ENCODE results near the gene PLA2G3. TPM values are rescaled to one million over a fixed set of nuclear protein-coding genes. Genes with fewer than 3 reads are reported as not detected.

The PLA2G3 gene
- total and polyA plus RNA-seq, 2 experiments from 2014 or later, result 18.0 to 34.5 TPM

GRCh38 chr22:31148488-31148887, 8.2 kb upstream of the PLA2G3 start:
- Histone ChIP-seq H3K27me3 (ENCODE audit: insufficient read depth) (no peaks in the 10 kb centered on the region), H4K20me1 (replicated peaks; ENCODE audit: insufficient read depth) (no peaks in the 10 kb centered on the region), H3F3A (replicated peaks; ENCODE audit: low read depth) (no peaks in the 10 kb centered on the region), H3K36me3 (ENCODE audit: insufficient read depth) (no peaks in the 10 kb centered on the region), H3K4me3 (no peak overlapping the region), H3K4me1 (ENCODE audit: insufficient read depth) (no peaks in the 10 kb centered on the region), H3K9me2 (ENCODE audit: insufficient read depth) (no peaks in the 10 kb centered on the region), H3K27ac (ENCODE audit: low read depth) (no peak overlapping the region), H3K4me2 (no peak overlapping the region), H2AFZ (peak overlapping the region; percentile 53), H3K79me2 (replicated peaks; ENCODE audit: insufficient read depth) (no peaks in the 10 kb centered on the region)
- H3K9me3 Mint-ChIP-seq, result peaks cover 33% of the 10 kb centered on the region
- no peaks in the 10 kb centered on the region for H3K4me1 Mint-ChIP-seq
- H3K27me3 Mint-ChIP-seq (ENCODE audit: insufficient read depth, low read depth, poor library complexity), result peaks cover 13% of the 10 kb centered on the region
- H3K4me3 Mint-ChIP-seq, result no peak overlapping the region
- ATAC-seq, result no peak; the same call in 2 of the 3 replicates
- no peak overlapping the region for H3K27ac Mint-ChIP-seq
- DNase-seq (ENCODE audit: low spot score), result no peak
- H3K36me3 Mint-ChIP-seq (ENCODE audit: low read depth), result peaks cover 4% of the 10 kb centered on the region; the same call in 1 of the 3 replicates
- TF ChIP-seq ZNF331 (CRISPR knock-in tag; IDR thresholded peaks at IDR 0.05; ENCODE audit: low read depth) (no peak), ZNF462 (CRISPR knock-in tag; IDR thresholded peaks at IDR 0.05) (no peak), ZNF114 (CRISPR knock-in tag; IDR thresholded peaks at IDR 0.05) (no peak)

GRCh38 chr22:31144223-31144622, 3.9 kb upstream of the PLA2G3 start:
- Histone ChIP-seq H3F3A (replicated peaks; ENCODE audit: low read depth) (no peaks in the 10 kb centered on the region), H3K4me3 (no peak overlapping the region), H4K20me1 (replicated peaks; ENCODE audit: insufficient read depth) (no peaks in the 10 kb centered on the region), H3K4me1 (ENCODE audit: insufficient read depth) (peaks cover 12% of the 10 kb centered on the region; the same call in 1 of the 2 replicates), H3K36me3 (ENCODE audit: insufficient read depth) (no peaks in the 10 kb centered on the region), H3K27ac (ENCODE audit: low read depth) (no peak overlapping the region), H2AFZ (no peak overlapping the region), H3K9me2 (ENCODE audit: insufficient read depth) (no peaks in the 10 kb centered on the region), H3K27me3 (ENCODE audit: insufficient read depth) (no peaks in the 10 kb centered on the region), H3K79me2 (replicated peaks; ENCODE audit: insufficient read depth) (peaks cover 8% of the 10 kb centered on the region), H3K4me2 (no peak overlapping the region)
- ATAC-seq (no peak), DNase-seq (ENCODE audit: low spot score) (no peak)
- Mint-ChIP-seq H3K27me3 (ENCODE audit: insufficient read depth, low read depth, poor library complexity) (peaks cover 11% of the 10 kb centered on the region), H3K9me3 (peaks cover 33% of the 10 kb centered on the region), H3K4me3 (no peak overlapping the region), H3K36me3 (ENCODE audit: low read depth) (peaks cover 4% of the 10 kb centered on the region; the same call in 1 of the 3 replicates), H3K27ac (no peak overlapping the region), H3K4me1 (peaks cover 7% of the 10 kb centered on the region; the same call in 2 of the 3 replicates)
- TF ChIP-seq STAT1 (IDR thresholded peaks at IDR 0.05; ENCODE audit: unreplicated experiment) (no peak), ZNF114 (CRISPR knock-in tag; IDR thresholded peaks at IDR 0.05) (no peak), JUNB (IDR thresholded peaks at IDR 0.05; ENCODE audit: unreplicated experiment) (no peak), POLR2AphosphoS5 (IDR thresholded peaks at IDR 0.05; ENCODE audit: low read depth) (no peak), ETS1 (IDR thresholded peaks at IDR 0.05) (no peak), EZH2phosphoT487 (IDR thresholded peaks at IDR 0.05; ENCODE audit: unreplicated experiment) (no peak), ZNF331 (CRISPR knock-in tag; IDR thresholded peaks at IDR 0.05; ENCODE audit: low read depth) (no peak), CREB1 (CRISPR knock-in tag; IDR thresholded peaks at IDR 0.05; ENCODE audit: low read depth) (no peak), CTCF (conservative IDR thresholded peaks at IDR 0.05; ENCODE audit: low read depth in 2 of 2) (no peak), EZH2 (IDR thresholded peaks at IDR 0.05; ENCODE audit: low read depth, unreplicated experiment) (no peak)

Measured in GM23338 (cell line).